HG03565 (cell line): ENCODE data around the gene ANP32B.
A peak's percentile ranks its signal among the peaks of the same experiment; 100 is the strongest.
"Not testable (repeated sequence)": the region's sequence is repeated elsewhere in the genome, so short reads cannot be mapped to it uniquely, and the experiment has no call there.

ENCODE experiments used
- ATAC-seq: cut with Tn5 transposase; IDR thresholded peaks from one replicate; pipeline ENCODE4 v1.9.1; 2021; ENCODE audit warnings: mild to moderate bottlenecking, moderate library complexity; ENCODE audit not compliant: unreplicated experiment

Gene ANP32B

DNA sequence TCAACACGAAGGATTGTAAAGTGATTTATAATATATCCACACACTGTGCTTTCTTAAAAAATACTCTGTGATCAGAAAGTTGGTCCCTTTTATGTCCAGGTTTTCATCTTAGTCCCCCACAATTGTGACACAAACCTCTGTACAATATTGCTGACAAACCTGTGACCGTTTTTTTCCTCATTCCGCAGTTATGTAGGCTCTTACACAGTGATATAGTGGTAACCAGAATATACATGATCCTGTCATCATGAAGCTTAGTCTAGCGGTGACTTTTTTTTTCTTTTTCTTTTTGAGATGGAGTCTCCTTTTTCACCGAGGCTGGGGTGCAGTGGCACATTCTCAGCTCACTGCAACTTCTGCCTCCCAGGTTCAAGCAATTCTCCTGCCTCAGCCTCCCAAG, 8.7 kb downstream of the ANP32B start:
- ATAC-seq, result no peak

DNA sequence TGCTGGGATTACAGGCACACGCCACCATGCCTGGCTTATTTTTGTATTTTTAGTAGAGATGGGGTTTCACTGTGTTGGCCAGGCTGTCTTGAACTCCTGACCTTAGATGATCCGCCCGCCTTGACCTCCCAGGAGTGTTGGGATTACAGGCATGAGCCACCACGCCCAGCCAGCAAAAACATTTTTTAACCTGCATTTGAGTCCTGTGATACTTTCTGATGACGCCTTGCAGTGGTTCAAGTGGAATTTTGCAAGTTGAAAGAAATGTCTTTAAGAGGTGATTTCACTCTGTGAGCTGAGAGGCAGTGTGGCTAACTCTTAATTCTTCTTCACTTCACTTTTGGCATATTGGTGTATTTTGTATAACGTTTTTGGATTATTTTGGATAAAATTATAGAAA, 9.1 kb downstream of the ANP32B start:
- ATAC-seq, result no peak

DNA sequence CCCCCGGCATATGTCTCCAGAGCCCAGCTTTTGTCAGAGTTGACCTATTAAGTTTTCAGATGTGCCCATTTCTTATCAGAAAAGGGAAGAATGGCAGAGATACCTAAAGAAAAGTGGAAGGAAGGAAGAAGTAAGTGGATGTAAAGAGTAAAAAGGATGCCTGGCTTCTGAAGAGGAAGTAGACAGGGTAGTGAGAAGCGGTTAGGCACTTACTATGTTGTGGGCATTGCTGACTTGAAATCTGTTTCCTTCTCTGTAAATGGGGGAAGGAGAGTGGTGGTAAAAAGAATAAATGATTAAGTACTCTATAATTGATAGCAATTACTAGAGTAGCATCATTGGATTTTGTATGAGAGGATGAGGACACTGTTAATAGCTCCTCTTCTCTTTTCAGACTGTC, 9.9 kb downstream of the ANP32B start:
- ATAC-seq, result no peak

DNA sequence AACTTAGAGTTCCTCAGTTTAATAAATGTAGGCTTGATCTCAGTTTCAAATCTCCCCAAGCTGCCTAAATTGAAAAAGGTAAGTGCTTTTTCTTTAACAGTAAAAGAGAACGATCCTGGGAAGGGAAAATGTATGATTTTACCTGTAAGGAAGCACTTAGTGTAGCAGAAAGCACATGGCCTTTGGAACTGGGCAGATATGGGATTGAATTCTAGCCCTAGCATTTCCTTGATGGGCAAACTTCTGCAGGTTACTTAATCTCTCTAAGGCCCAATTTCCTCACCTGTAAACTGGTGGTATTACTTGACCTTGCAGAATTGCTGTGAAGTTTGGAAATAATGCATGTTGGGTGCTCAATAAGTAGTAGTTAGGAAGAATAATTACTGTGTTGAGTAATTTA, 11.6 kb downstream of the ANP32B start:
- no peak for ATAC-seq

GRCh38 chr9:97996676-97997075, 13.5 kb downstream of the ANP32B start:
- not testable (repeated sequence) for ATAC-seq

- ATAC-seq, result no peak
Measured at GRCh38 chr9:97997330-97998276, 14.5 kb downstream of the ANP32B start.

DNA sequence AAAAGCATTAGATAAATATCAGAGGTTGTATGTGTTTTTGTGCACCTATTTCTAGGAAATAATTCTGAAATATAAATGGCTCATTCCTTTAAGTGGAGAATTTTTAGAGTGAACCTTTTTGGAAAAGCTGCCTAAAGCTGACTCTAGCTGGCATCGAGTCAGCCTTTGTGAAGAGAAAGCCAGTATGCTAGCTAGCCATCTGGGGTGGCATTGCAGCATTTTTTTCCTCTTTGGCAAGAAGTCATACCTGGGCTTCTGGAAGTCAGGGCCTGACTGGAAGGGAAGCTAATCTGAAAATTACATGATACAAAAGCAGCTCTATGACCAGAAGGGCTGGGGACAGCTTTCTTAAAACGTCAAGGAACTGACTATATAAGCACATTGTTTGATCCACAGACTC, 19.7 kb downstream of the ANP32B start:
- ATAC-seq, result no peak

DNA sequence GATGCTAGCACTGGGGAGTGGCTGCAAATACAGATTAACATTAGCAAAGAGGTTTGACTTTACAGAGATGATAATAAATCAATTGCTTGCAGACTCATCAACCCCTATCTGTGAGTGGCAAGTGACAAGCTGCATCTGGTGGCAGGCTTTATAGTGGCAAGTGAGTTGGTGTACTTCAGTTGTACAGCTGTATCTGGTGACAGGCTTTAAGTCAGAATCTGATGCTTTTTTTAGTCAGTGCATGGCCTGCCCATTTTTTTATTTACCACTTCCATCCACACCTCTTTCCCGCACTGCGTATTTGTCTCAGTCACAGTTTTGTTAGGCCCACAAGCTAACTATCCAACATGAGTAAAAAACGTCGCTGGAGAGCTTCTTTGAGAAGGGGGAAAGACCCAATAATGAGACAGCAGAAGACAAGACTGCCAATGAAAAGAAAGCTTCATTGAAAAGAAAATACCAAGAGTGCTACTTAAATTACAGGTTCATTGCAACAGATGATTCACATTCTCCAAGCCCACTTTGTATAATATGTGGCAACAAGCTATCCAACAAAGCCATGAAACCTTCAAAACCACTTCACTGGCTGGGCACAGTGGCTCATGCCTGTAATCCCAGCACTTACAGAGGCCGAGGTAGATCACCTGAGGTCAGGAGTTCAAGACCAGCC, 23.1 kb downstream of the ANP32B start:
- no peak for ATAC-seq

DNA sequence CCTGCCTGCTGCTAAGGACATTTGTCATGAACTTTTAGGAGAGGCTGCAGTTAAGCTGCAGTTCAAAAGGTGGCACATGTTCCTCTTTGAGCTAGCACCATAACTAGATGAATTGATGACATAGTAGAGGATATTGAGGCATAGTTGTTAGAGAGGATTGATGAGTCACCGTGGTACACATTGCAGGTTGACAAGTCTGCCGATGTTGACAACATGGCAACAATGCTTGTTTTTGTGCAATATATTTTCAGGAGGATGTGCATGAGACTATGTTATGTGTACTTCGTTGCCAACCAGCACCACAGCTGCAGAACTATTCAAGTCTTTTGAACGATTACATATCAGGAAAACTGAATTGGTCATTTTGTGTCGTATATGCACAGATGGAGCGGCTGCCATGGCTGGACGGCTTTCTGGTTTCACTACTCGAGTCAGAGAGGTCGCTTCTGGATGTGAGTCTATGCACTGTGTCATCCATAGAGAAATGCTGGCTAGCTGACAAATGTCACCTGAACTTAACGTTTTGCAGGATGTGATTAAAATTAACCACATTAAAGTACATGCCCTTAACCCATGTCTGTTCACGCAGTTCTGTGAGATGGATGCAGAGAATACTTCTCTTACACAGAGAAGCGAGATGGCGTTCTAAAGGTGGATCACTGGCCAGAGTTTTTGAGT, 24.2 kb downstream of the ANP32B start:
- no peak for ATAC-seq

GRCh38 chr9:98008764-98009163, 25.6 kb downstream of the ANP32B start:
- ATAC-seq, result no peak

- no peak for ATAC-seq
Measured at GRCh38 chr9:98009437-98009836, 26.3 kb downstream of the ANP32B start.

GRCh38 chr9:98009936-98010335, 26.8 kb downstream of the ANP32B start:
- no peak for ATAC-seq

- ATAC-seq, result peak; percentile 87
Measured at GRCh38 chr9:98010445-98010844, 27.3 kb downstream of the ANP32B start.

DNA sequence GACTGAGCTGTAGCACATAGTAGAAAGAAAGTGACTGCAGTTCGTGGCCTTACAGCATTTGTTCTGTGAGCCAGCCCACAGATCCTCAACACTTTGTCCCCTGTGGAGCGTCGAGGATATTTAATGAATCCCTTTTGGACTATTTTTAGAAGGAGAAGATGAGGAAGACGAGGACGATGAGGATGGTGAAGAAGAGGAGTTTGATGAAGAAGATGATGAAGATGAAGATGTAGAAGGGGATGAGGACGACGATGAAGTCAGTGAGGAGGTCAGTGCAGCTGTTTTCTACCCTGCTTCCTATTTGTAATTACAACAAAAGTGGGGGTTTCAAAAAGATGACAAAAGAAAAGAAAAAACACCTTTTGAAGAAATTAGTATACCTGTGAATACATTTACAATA, 28.0 kb downstream of the ANP32B start:
- ATAC-seq, result no peak

- ATAC-seq, result no peak
Measured at GRCh38 chr9:98016137-98016680, 33.1 kb downstream of the ANP32B start.

- ATAC-seq, result no peak
Measured at GRCh38 chr9:98017306-98017705, 34.2 kb downstream of the ANP32B start.

DNA sequence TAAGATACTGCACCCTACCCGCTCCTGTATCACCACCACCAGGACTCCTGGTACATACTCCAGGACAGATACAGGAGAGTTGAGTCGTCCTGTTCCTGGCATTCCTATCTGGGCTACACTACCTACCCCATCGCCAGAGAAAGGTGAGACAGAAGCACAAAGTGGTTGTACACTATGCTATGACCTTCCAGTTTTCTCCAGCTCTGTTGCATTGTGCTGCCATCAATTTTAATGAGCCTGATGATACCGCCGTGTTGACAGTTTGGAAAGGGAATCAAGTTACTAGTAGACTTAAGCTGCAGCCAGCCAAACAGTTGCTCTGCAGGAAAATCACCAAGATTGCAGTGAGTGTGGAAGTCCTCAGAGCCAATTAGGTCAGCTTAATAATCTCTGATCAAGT, 35.2 kb downstream of the ANP32B start:
- no peak for ATAC-seq

- no peak for ATAC-seq
Measured at GRCh38 chr9:98019098-98019497, 36.0 kb downstream of the ANP32B start.

- ATAC-seq, result not testable (repeated sequence)
Measured at GRCh38 chr9:98019869-98020268, 36.7 kb downstream of the ANP32B start.

GRCh38 chr9:98020476-98021145, 37.5 kb downstream of the ANP32B start:
- no peak for ATAC-seq
